IMR-90 (cell line): ENCODE data around the gene MAGI2. TPM values are rescaled to one million over a fixed set of nuclear protein-coding genes. Genes with fewer than 3 reads are reported as not detected.

Experiments
- ATAC-seq: fragments of 200-7000 bp; cut with Tn5 transposase; 2 replicates; pipeline ENCODE4 v1.9.1; 2020; ENCODE audit warnings: low read depth, mild to moderate bottlenecking, moderate library complexity
- BruUV-seq: library from RNA; stranded (reverse); fragments of 400-500 nt; replicated peaks from 2 replicates; lab custom pipeline; 2021; lab: Mats Ljungman, UMichigan
- CTCF ChIA-PET: fragments of 300-600 bp; formaldehyde crosslinking; extraction: SDS; loops from one replicate; lab custom pipeline; 2021; ENCODE audit warnings: antibody characterized with exemption; lab: Yijun Ruan, JAX
- POLR2A ChIA-PET: fragments of 300-600 bp; sonication (Branson Sonifier 250); formaldehyde crosslinking; loops from one replicate; lab custom pipeline; 2022; ENCODE audit warnings: antibody characterized with exemption; ENCODE audit not compliant: unreplicated experiment; lab: Charles Lee
- DNase-seq: peaks from one replicate; pipeline ENCODE4 v3.0.0; 2013
- H2AFZ ChIP-seq: replicated peaks from 2 replicates; pipeline ENCODE3; 2013; ENCODE audit warnings: low read length, mild to moderate bottlenecking; ENCODE audit not compliant: poor library complexity
- H2AK5ac ChIP-seq: 2 replicates; pipeline ENCODE4 v1.6.1; 2013; ENCODE audit warnings: low read depth, low read length, inconsistent platforms
- H2AK9ac ChIP-seq: replicated peaks from 2 replicates; pipeline ENCODE3; 2013; ENCODE audit warnings: mild to moderate bottlenecking, low read depth, low read length, moderate library complexity; ENCODE audit not compliant: poor library complexity
- H2BK120ac ChIP-seq: 2 replicates; pipeline ENCODE4 v1.6.1; 2013; ENCODE audit warnings: low read depth, low read length, inconsistent platforms
- H2BK15ac ChIP-seq: 3 replicates; pipeline ENCODE4 v1.6.1; 2013; ENCODE audit warnings: low read depth, low read length, inconsistent platforms
- H2BK20ac ChIP-seq: 2 replicates; pipeline ENCODE4 v1.6.1; 2013; ENCODE audit warnings: low read depth, mild to moderate bottlenecking, inconsistent platforms, low read length, moderate library complexity
- H2BK5ac ChIP-seq: 2 replicates; pipeline ENCODE4 v1.6.1; 2013; ENCODE audit warnings: mild to moderate bottlenecking, low read depth, low read length, inconsistent platforms; ENCODE audit not compliant: poor library complexity, severe bottlenecking
- H3K14ac ChIP-seq: replicated peaks from 2 replicates; pipeline ENCODE4 v1.6.1; 2013; ENCODE audit warnings: low read depth, low read length, inconsistent platforms
- H3K18ac ChIP-seq: 2 replicates; pipeline ENCODE4 v1.6.1; 2013; ENCODE audit warnings: low read depth, low read length, control low read depth
- H3K23ac ChIP-seq: 2 replicates; pipeline ENCODE4 v1.6.1; 2013; ENCODE audit warnings: low read depth, low read length, inconsistent platforms
- H3K27ac ChIP-seq: 2 replicates; pipeline ENCODE4 v1.5.1; 2013; ENCODE audit warnings: mild to moderate bottlenecking, control low read depth, low read length; ENCODE audit not compliant: insufficient read depth
- H3K27me3 ChIP-seq: 2 replicates; pipeline ENCODE4 v1.6.1; 2013; ENCODE audit warnings: low read length; ENCODE audit not compliant: control insufficient read depth, insufficient read depth
- H3K36me3 ChIP-seq: 2 replicates; pipeline ENCODE4 v1.6.1; 2013; ENCODE audit warnings: low read length, mixed read lengths; ENCODE audit not compliant: control insufficient read depth, insufficient read depth
- H3K4ac ChIP-seq: 2 replicates; pipeline ENCODE4 v1.6.1; 2013; ENCODE audit warnings: low read depth, low read length, inconsistent platforms
- H3K4me1 ChIP-seq: 2 replicates; pipeline ENCODE4 v1.6.1; 2013; ENCODE audit warnings: low read length, mixed read lengths; ENCODE audit not compliant: control insufficient read depth, insufficient read depth
- H3K4me2 ChIP-seq: 2 replicates; pipeline ENCODE4 v1.6.1; 2013; ENCODE audit warnings: low read depth, mild to moderate bottlenecking, control low read depth, low read length, moderate library complexity
- H3K4me3 ChIP-seq: 2 replicates; pipeline ENCODE4 v1.5.1; 2013; ENCODE audit warnings: low read depth, mild to moderate bottlenecking, control low read depth, low read length, moderate library complexity; ENCODE audit not compliant: insufficient read depth
- H3K56ac ChIP-seq: 2 replicates; pipeline ENCODE4 v1.6.1; 2013; ENCODE audit warnings: low read length, inconsistent platforms; ENCODE audit not compliant: insufficient read depth; ENCODE audit errors: extremely low read depth
- H3K79me1 ChIP-seq, 2 experiments: 2 replicates each; pipeline ENCODE4 v1.6.1; 2013; ENCODE audit warnings: low read length in 2 of 2, inconsistent platforms in 1 of 2, low read depth in 1 of 2
- H3K9ac ChIP-seq: 2 replicates; pipeline ENCODE4 v1.6.1; 2013; ENCODE audit warnings: low read depth, low read length, control low read depth
- H3K9me1 ChIP-seq: 2 replicates; pipeline ENCODE4 v1.6.1; 2013; ENCODE audit warnings: low read length, inconsistent platforms; ENCODE audit not compliant: insufficient read depth
- H3K9me3 ChIP-seq: 2 replicates; pipeline ENCODE4 v1.6.1; 2013; ENCODE audit warnings: low read length; ENCODE audit not compliant: control insufficient read depth, insufficient read depth
- H4K20me1 ChIP-seq: 2 replicates; pipeline ENCODE4 v1.6.1; 2013; ENCODE audit warnings: low read length, inconsistent platforms; ENCODE audit not compliant: insufficient read depth
- H4K5ac ChIP-seq: 2 replicates; pipeline ENCODE4 v1.6.1; 2013; ENCODE audit warnings: mild to moderate bottlenecking, low read depth, low read length, control low read depth
- H4K8ac ChIP-seq, 2 experiments: 2 replicates each; pipeline ENCODE4 v1.6.1; 2013; ENCODE audit warnings: low read depth in 2 of 2, low read length in 2 of 2, control low read depth in 1 of 2, inconsistent platforms in 1 of 2
- H4K91ac ChIP-seq: 2 replicates; pipeline ENCODE4 v1.6.1; 2013; ENCODE audit warnings: low read depth, low read length, inconsistent platforms; ENCODE audit not compliant: insufficient read depth
- BHLHE40 ChIP-seq: fragments of 150-350 bp; IDR thresholded peaks from 2 replicates; pipeline ENCODE4 v1.6.1; 2016; ENCODE audit warnings: mild to moderate bottlenecking, low read depth, low read length
- CEBPB ChIP-seq: IDR thresholded peaks from 2 replicates; pipeline ENCODE4 v1.6.1; 2012; ENCODE audit warnings: low read depth, low read length, improper control_type of control experiment
- CHD1 ChIP-seq: IDR thresholded peaks from 2 replicates; pipeline ENCODE4 v1.6.1; 2012; ENCODE audit warnings: low read depth, low read length, improper control_type of control experiment
- FOS ChIP-seq: fragments of 150-350 bp; IDR thresholded peaks from 2 replicates; pipeline ENCODE4 v1.6.1; 2016; ENCODE audit warnings: low read depth, low read length
- MAFK ChIP-seq: IDR thresholded peaks from 2 replicates; pipeline ENCODE4 v1.6.1; 2012; ENCODE audit warnings: low read depth, low read length, improper control_type of control experiment
- MAZ ChIP-seq: IDR thresholded peaks from 2 replicates; pipeline ENCODE4 v1.6.1; 2012; ENCODE audit warnings: low read depth, mild to moderate bottlenecking, low read length, improper control_type of control experiment, moderate library complexity, borderline replicate concordance
- MXI1 ChIP-seq: IDR thresholded peaks from 2 replicates; pipeline ENCODE4 v1.6.1; 2012; ENCODE audit warnings: low read depth, mild to moderate bottlenecking, low read length, moderate library complexity, borderline replicate concordance
- NFE2L2 ChIP-seq: fragments of 150-350 bp; IDR thresholded peaks from 2 replicates; pipeline ENCODE4 v1.6.1; 2016; ENCODE audit warnings: low read depth, mild to moderate bottlenecking, low read length
- POLR2A ChIP-seq: IDR thresholded peaks from 2 replicates; pipeline ENCODE4 v1.6.1; 2012; ENCODE audit warnings: mild to moderate bottlenecking, low read depth, low read length
- RAD21 ChIP-seq: IDR thresholded peaks from 2 replicates; pipeline ENCODE4 v1.6.1; 2012; ENCODE audit warnings: low read length, improper control_type of control experiment
- RCOR1 ChIP-seq: IDR thresholded peaks from 2 replicates; pipeline ENCODE4 v1.6.1; 2012; ENCODE audit warnings: mild to moderate bottlenecking, low read length, improper control_type of control experiment; ENCODE audit not compliant: insufficient replicate concordance
- RFX5 ChIP-seq: IDR thresholded peaks from 2 replicates; pipeline ENCODE4 v1.8.0; 2012; ENCODE audit warnings: low read depth, mild to moderate bottlenecking, low read length, moderate library complexity
- SMC3 ChIP-seq: fragments of 150-350 bp; IDR thresholded peaks from 2 replicates; pipeline ENCODE4 v1.6.1; 2016; ENCODE audit warnings: low read depth, mild to moderate bottlenecking, antibody characterized with exemption, low read length, moderate library complexity
- dilution Hi-C: fragments of 300-500 bp; cut with HindIII; formaldehyde crosslinking; loops from one replicate; pipeline ENCODE4 v1.14.3; 2018; ENCODE audit warnings: low sequenced_read_pairs; ENCODE audit not compliant: unreplicated experiment
- in situ Hi-C: fragments of 300-500 bp; cut with MboI; formaldehyde crosslinking; loops from 3 replicates; pipeline ENCODE4 v1.14.3; 2019; ENCODE audit warnings: low sequenced_read_pairs, inconsistent platforms, mixed read lengths
- intact Hi-C: fragments of 100-400 bp; cut with micrococcal nuclease; formaldehyde crosslinking; loops from 2 replicates; pipeline ENCODE4 v1.10.0; 2022
- polyA plus RNA-seq, 3 experiments: library from polyadenylated mRNA; depleted of rRNA; stranded (reverse); fragments of >200 nt; gene quantifications; 2 replicates each; pipeline ENCODE4 v1.2.3, GENCODE V29; 2012; ENCODE audit warnings: low replicate concordance in 1 of 3
- total RNA-seq: library from RNA; depleted of rRNA; stranded (reverse); fragments of >200 nt; gene quantifications from 2 replicates; pipeline ENCODE4 v1.2.3, GENCODE V29; 2012
- TF ChIP-seq, protein P1 (sequence below): fragments of 150-350 bp; IDR thresholded peaks from 2 replicates; pipeline ENCODE4 v1.6.1; 2016; ENCODE audit warnings: low read depth, mild to moderate bottlenecking, low read length, moderate library complexity, borderline replicate concordance
- TF ChIP-seq, protein P2 (sequence below): fragments of 150-350 bp; IDR thresholded peaks from 2 replicates; pipeline ENCODE4 v1.6.1; 2017; ENCODE audit warnings: mild to moderate bottlenecking, antibody characterized with exemption, low read length, low read depth
- TF ChIP-seq, protein P3 (sequence below): conservative IDR thresholded peaks from 2 replicates; pipeline ENCODE4 v1.5.1; 2012; ENCODE audit warnings: mild to moderate bottlenecking, low read depth, low read length, improper control_type of control experiment

MAGI2 gene
- total and polyA plus RNA-seq, 2 of the 4 experiments (the other 2 are of a cell fraction): 2.5 to 17.9 TPM

DNA sequence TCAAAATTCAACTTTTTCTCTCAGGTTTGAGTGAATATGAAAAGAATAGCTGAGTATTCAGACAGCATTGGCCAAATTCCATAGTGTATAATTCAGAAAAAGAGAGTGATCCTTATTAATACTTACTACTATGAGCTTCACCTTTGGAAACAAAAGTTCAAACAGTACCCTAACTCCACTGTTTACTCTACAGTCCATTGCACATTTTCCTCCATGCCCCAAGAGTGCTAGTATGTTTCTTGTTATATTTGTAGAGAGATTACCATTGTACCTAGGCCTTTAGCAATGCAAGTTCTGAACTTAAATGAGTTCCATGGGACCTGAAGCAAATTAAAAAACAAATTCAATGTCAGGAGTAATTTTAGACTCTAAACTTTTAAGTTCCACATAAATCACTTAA lies 48.1 kb downstream of the MAGI2 start:
- in situ Hi-C loops (no loop called here), intact Hi-C loops (no loop called here), dilution Hi-C loops (no loop called here)
- no peak overlapping the region for H2BK20ac ChIP-seq
- H3K27ac ChIP-seq: no peak overlapping the region
- no peaks in the 10 kb centered on the region for H4K20me1 ChIP-seq
- no peak overlapping the region for H3K14ac ChIP-seq
- H3K4ac ChIP-seq: no peak overlapping the region
- H2BK5ac ChIP-seq: no peak overlapping the region
- TF ChIP-seq RFX5 (no peak), NFE2L2 (no peak), CHD1 (no peak), FOS (no peak), MXI1 (no peak), POLR2A (no peak), MAZ (no peak), CEBPB (no peak), BHLHE40 (no peak), SMC3 (no peak), RCOR1 (no peak), RAD21 (no peak), MAFK (no peak)
- TF ChIP-seq, protein P1, sequence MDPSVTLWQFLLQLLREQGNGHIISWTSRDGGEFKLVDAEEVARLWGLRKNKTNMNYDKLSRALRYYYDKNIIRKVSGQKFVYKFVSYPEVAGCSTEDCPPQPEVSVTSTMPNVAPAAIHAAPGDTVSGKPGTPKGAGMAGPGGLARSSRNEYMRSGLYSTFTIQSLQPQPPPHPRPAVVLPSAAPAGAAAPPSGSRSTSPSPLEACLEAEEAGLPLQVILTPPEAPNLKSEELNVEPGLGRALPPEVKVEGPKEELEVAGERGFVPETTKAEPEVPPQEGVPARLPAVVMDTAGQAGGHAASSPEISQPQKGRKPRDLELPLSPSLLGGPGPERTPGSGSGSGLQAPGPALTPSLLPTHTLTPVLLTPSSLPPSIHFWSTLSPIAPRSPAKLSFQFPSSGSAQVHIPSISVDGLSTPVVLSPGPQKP: no peak
- TF ChIP-seq, protein P2, sequence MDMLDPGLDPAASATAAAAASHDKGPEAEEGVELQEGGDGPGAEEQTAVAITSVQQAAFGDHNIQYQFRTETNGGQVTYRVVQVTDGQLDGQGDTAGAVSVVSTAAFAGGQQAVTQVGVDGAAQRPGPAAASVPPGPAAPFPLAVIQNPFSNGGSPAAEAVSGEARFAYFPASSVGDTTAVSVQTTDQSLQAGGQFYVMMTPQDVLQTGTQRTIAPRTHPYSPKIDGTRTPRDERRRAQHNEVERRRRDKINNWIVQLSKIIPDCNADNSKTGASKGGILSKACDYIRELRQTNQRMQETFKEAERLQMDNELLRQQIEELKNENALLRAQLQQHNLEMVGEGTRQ: no peak
- TF ChIP-seq, protein P3, sequence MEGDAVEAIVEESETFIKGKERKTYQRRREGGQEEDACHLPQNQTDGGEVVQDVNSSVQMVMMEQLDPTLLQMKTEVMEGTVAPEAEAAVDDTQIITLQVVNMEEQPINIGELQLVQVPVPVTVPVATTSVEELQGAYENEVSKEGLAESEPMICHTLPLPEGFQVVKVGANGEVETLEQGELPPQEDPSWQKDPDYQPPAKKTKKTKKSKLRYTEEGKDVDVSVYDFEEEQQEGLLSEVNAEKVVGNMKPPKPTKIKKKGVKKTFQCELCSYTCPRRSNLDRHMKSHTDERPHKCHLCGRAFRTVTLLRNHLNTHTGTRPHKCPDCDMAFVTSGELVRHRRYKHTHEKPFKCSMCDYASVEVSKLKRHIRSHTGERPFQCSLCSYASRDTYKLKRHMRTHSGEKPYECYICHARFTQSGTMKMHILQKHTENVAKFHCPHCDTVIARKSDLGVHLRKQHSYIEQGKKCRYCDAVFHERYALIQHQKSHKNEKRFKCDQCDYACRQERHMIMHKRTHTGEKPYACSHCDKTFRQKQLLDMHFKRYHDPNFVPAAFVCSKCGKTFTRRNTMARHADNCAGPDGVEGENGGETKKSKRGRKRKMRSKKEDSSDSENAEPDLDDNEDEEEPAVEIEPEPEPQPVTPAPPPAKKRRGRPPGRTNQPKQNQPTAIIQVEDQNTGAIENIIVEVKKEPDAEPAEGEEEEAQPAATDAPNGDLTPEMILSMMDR: no peak
- H2AK5ac ChIP-seq: no peak overlapping the region
- H4K5ac ChIP-seq: no peak overlapping the region
- H4K8ac ChIP-seq: no peak overlapping the region
- H3K79me1 ChIP-seq: peaks cover 7 to 23% of the 10 kb centered on the region in 2 experiments; a peak in 2 of 4 replicates
- H3K56ac ChIP-seq: no peak overlapping the region
- no peak for ATAC-seq
- no TSS peak for BruUV-seq
- no peaks in the 10 kb centered on the region for H3K36me3 ChIP-seq
- no peak overlapping the region for H3K9ac ChIP-seq
- no peak overlapping the region for H2AFZ ChIP-seq
- H3K23ac ChIP-seq: no peak overlapping the region
- no peak overlapping the region for H2BK120ac ChIP-seq
- H3K4me3 ChIP-seq: no peak overlapping the region
- H3K9me3 ChIP-seq: no peaks in the 10 kb centered on the region
- H3K4me2 ChIP-seq: no peak overlapping the region
- H3K4me1 ChIP-seq: peaks cover 1% of the 10 kb centered on the region; the same call in 1 of the 2 replicates
- H3K27me3 ChIP-seq: no peaks in the 10 kb centered on the region
- ChIA-PET POLR2A (no interaction called here), CTCF (no interaction called here)
- no peak overlapping the region for H3K18ac ChIP-seq
- no peak for DNase-seq
- no peaks in the 10 kb centered on the region for H3K9me1 ChIP-seq
- H4K91ac ChIP-seq: no peak overlapping the region
- H2BK15ac ChIP-seq: no peak overlapping the region
- H2AK9ac ChIP-seq: no peak overlapping the region
